Measurements from ENCODE around the gene FMOD.

DNA sequence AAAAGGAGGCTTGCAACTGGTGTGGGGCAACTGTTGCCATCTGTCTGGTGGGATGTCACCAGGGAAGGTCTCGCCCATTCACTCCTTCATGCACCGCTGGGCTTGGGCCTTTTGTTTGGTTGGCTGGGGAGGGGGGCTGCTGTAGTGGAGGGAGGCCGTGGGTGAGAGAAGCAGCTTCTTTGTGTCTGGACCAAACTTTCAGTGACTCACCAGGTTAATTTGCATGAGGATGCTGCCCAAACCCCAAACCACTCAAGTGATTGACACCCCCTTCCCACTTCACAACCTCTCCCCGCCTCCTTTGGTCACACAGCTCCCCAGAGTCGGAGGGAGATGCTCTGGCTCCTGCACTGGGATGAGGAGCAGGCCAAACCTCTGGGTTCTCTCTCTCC lies 25.9 kb downstream of the FMOD start:
- TF ChIP-seq GATA2 (IDR thresholded peaks at IDR 0.05; ENCODE audit: low read depth, low read length): no peak
- no peak for TF ChIP-seq GATA3 (IDR thresholded peaks at IDR 0.05; ENCODE audit: low read depth, low read length)

Data from SH-SY5Y (cell line).